A673 (cell line): ENCODE data around the gene HPGDS.

Experiments used
- EZH2 ChIP-seq: fragments of 200-600 bp; sonication (generic); IDR thresholded peaks from 2 replicates; pipeline ENCODE4 v1.6.1; 2017; ENCODE audit warnings: borderline replicate concordance, low read depth, mild to moderate bottlenecking, mixed read lengths, antibody characterized with exemption, low read length; ENCODE audit not compliant: poor library complexity, severe bottlenecking
- TF ChIP-seq, protein P1 (sequence below): fragments of 300-800, 200-600 bp; sonication (generic); conservative IDR thresholded peaks from 2 replicates; pipeline ENCODE4 v1.5.1; 2017; ENCODE audit warnings: low read depth, mild to moderate bottlenecking, antibody characterized with exemption, low read length, moderate library complexity, mixed read lengths

DNA sequence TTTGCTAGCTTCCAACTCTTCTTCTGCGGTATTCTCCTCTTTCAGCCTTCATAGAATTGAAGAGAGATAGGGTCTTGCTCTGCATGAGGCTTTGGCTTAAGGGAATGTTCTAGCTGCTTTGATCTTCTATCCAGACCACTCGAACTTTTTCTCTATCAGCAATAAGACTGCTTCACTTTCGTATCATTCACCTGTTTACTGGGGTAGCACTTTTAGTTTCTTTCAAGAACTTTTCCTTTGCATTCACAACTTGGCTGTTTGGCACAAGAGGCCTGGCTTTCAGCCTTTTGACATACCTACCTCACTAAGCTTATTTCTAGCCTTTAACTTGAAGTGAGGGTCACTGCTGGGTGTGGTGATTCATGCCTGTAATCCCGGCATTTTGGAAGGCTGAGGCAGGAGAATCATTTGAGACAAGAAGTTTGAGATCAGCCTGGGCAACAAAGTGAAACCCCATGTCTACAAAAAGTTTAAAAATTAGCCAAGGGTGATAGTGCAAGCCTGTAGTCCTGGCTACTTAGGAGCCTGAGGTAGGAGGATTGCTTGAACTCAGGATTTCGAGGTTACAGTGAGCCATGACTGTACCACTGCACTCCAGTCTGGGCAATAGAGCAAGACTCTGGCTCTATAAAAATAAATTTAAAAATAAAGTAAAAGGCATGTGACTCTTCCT is 47.1 kb upstream of the HPGDS start:
- TF ChIP-seq, protein P1, sequence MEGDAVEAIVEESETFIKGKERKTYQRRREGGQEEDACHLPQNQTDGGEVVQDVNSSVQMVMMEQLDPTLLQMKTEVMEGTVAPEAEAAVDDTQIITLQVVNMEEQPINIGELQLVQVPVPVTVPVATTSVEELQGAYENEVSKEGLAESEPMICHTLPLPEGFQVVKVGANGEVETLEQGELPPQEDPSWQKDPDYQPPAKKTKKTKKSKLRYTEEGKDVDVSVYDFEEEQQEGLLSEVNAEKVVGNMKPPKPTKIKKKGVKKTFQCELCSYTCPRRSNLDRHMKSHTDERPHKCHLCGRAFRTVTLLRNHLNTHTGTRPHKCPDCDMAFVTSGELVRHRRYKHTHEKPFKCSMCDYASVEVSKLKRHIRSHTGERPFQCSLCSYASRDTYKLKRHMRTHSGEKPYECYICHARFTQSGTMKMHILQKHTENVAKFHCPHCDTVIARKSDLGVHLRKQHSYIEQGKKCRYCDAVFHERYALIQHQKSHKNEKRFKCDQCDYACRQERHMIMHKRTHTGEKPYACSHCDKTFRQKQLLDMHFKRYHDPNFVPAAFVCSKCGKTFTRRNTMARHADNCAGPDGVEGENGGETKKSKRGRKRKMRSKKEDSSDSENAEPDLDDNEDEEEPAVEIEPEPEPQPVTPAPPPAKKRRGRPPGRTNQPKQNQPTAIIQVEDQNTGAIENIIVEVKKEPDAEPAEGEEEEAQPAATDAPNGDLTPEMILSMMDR: no peak
- no peak for TF ChIP-seq EZH2
